ENCODE results near the gene TEX13D. TPM values are rescaled to one million over a fixed set of nuclear protein-coding genes. Genes with fewer than 3 reads are reported as not detected.
"Not testable (repeated sequence)": the region's sequence is repeated elsewhere in the genome, so short reads cannot be mapped to it uniquely, and the experiment has no call there.

The TEX13D gene
- not detected for total RNA-seq

- H3K4me1 ChIP-seq, result no peaks in the 10 kb centered on the region
- no peaks in the 10 kb centered on the region for H3K27me3 ChIP-seq
- WGBS, 2 donors, result 90 to 94% methylated on average over 13 to 52 of the region's 57 CpGs
- H3K27ac ChIP-seq, result no peak within 1 kb of the TSS
- H3K36me3 ChIP-seq, result no peaks in the 10 kb centered on the region
- H3K4me3 ChIP-seq, result no peak within 1 kb of the TSS
- no peak for TF ChIP-seq CTCF (IDR thresholded peaks at IDR 0.05)
- TF ChIP-seq EP300 (IDR thresholded peaks at IDR 0.05), result no peak
- no peak for TF ChIP-seq POLR2A (IDR thresholded peaks at IDR 0.05)
- H3K9me3 ChIP-seq, result no peaks in the 10 kb centered on the region
- no peak for DNase-seq (ENCODE audit: low spot score in 2 of 2)
Measured at GRCh38 chrX:124332481-124333424, at the start of gene TEX13D. Gene TEX13D, plus strand, starts transcription at chrX:124332660. Its CDS starts 258 bp downstream, at chrX:124332918.

GRCh38 chrX:124289443-124289842 is 43.0 kb upstream of the TEX13D start:
- H3K9me3 ChIP-seq, result no peaks in the 10 kb centered on the region
- WGBS, 2 donors, result 50 to 71% methylated on average over 4 of the region's 4 CpGs
- no peak for DNase-seq (ENCODE audit: low spot score in 2 of 2)
- H3K4me3 ChIP-seq, result no peak overlapping the region
- H3K36me3 ChIP-seq, result no peaks in the 10 kb centered on the region
- TF ChIP-seq EP300 (IDR thresholded peaks at IDR 0.05) (no peak), CTCF (IDR thresholded peaks at IDR 0.05) (no peak), POLR2A (IDR thresholded peaks at IDR 0.05) (no peak)
- H3K27ac ChIP-seq, result no peak overlapping the region
- no peaks in the 10 kb centered on the region for H3K4me1 ChIP-seq
- peaks cover 0 to 2% of the 10 kb centered on the region in 2 donors for H3K27me3 ChIP-seq

- Histone ChIP-seq H3K27me3 (peaks cover 0 to 2% of the 10 kb centered on the region in 2 donors), H3K27ac (no peak overlapping the region), H3K9me3 (no peaks in the 10 kb centered on the region), H3K36me3 (no peaks in the 10 kb centered on the region), H3K4me3 (no peak overlapping the region), H3K4me1 (no peaks in the 10 kb centered on the region)
- TF ChIP-seq POLR2A (IDR thresholded peaks at IDR 0.05) (no peak), CTCF (IDR thresholded peaks at IDR 0.05) (no peak), EP300 (IDR thresholded peaks at IDR 0.05) (no peak)
- no peak for DNase-seq (ENCODE audit: low spot score in 2 of 2)
Measured at GRCh38 chrX:124293810-124294209, 38.6 kb upstream of the TEX13D start.

- DNase-seq (ENCODE audit: low spot score in 2 of 2); H3K36me3 ChIP-seq: not testable (repeated sequence)
- WGBS, 2 donors, result 95 to 98% methylated on average over 4 of the region's 4 CpGs
Measured at GRCh38 chrX:124299323-124299722, 33.1 kb upstream of the TEX13D start.

GRCh38 chrX:124300405-124300804 is 32.1 kb upstream of the TEX13D start:
- Histone ChIP-seq H3K36me3 (no peaks in the 10 kb centered on the region), H3K27ac (no peak overlapping the region), H3K4me3 (no peak overlapping the region), H3K9me3 (no peaks in the 10 kb centered on the region), H3K27me3 (no peaks in the 10 kb centered on the region), H3K4me1 (no peaks in the 10 kb centered on the region)
- TF ChIP-seq CTCF (IDR thresholded peaks at IDR 0.05) (no peak), EP300 (IDR thresholded peaks at IDR 0.05) (no peak), POLR2A (IDR thresholded peaks at IDR 0.05) (no peak)
- DNase-seq (ENCODE audit: low spot score in 2 of 2), result no peak
- 61 to 77% methylated on average over 4 of the region's 4 CpGs for WGBS, 2 donors

More at GRCh38 chrX:124299323-124299722, 33.1 kb upstream of the TEX13D start:
- not testable (repeated sequence) for H3K4me3 ChIP-seq, H3K27me3 ChIP-seq, H3K4me1 ChIP-seq, H3K27ac ChIP-seq, H3K9me3 ChIP-seq

All from tibial nerve (tissue), 4 donors.